ENCODE results near the gene DNAJA4.
"Not testable (repeated sequence)": the region's sequence is repeated elsewhere in the genome, so short reads cannot be mapped to it uniquely, and the experiment has no call there.

DNAJA4 gene

DNA sequence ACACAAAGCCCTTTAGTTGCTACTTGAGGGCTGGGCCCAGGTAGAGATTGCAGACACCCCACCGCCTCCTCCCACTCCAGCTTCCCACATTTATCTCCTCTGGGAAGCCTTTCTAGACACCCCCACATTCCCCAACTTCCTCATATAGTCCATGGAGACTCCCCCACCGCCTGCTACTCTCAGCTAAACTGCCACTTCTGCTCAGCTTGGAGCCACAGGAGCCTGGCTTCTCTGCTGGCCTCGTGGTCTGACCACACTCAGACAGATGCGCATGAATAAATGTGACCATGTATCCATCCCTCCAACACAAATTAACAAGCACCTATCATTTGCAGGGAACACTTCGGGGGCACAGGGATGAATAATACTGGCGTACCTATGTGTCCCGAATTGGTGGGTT, 19.5 kb upstream of the DNAJA4 start:
- no peak for DNase-seq

DNA sequence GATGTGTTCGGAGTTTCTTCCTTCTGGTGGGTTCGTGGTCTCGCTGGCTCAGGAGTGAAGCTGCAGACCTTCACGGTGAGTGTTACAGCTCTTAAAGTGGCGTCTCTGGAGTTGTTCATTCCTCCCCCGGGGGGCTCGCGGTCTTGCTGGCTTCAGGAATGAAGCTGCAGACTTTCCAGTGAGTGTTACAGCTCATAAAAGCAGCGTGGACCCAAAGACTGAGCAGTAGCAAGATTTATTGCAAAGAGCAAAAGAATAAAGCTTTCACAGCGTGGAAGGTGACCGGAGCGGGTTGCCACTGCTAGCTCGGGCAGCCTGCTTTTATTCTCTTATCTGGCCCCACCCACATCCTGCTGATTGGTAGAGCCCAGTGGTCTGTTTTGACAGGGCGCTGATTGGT, 19.0 kb upstream of the DNAJA4 start:
- not testable (repeated sequence) for DNase-seq

DNA sequence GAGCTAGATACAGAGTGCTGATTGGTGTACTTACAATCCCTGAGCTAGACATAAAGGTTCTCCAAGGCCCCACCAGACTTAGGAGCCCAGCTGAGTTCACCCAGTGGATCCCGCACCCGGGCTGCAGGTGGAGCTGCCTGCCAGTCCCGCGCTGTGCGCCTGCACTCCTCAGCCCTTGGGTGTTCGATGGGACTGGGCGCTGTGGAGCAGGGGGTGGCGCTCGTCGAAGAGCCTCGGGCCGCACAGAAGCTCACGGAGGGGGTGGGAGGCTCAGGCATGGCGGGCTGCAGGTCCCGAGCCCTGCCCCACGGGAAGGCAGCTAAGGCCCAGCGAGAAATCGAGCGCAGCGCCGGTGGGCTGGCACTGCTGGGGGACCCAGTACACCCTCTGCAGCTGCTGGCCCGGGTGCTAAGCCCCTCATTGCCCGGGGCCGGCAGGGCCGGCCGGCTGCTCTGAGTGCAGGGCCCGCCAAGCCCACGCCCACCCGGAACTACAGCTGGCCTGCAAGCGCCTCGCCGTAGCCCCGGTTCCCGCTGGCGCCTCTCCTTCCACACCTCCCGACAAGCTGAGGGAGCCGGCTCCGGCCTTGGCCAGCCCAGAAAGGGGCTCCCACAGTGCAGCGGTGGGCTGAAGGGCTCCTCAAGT, 18.3 kb upstream of the DNAJA4 start:
- DNase-seq = not testable (repeated sequence)

DNA sequence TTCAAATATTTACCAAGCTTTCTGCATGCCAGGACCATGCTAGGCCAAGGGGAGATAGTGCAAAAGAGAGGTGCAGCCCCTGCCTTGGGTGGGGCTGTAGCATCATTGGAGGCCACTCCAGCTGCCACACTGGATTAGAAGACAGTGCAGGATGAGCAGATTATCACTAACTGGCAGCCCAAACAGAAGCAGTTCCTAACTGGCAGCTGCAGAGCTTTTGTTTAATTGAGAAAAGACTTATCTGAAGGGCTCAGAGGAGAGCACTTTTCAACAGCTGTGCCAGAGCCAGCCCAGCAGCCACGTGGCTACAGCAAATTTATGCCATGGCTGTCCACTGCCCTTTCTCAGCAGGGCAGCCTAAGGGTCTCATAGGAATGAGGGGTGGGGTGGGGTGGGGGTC, 16.5 kb upstream of the DNAJA4 start:
- no peak for DNase-seq

DNA sequence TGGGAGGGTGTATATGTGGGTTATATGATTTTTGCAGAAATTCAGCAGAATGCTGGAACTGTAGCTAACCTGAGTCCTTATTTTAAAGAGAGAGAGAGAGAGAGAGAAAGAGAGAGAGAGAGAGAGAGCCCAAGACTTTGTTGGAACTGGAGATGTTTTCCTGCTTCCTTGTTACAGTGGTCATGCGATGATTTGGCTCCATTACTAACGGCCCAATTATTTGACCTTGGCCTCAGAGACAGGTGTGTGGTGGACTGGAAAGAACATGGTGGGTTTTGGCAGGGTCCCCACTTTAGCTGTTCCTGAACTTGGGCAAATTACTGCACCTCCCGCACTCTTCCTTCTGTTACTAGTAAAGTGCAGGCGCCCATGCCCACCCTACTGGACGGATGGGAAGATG, 15.2 kb upstream of the DNAJA4 start:
- DNase-seq = no peak

DNA sequence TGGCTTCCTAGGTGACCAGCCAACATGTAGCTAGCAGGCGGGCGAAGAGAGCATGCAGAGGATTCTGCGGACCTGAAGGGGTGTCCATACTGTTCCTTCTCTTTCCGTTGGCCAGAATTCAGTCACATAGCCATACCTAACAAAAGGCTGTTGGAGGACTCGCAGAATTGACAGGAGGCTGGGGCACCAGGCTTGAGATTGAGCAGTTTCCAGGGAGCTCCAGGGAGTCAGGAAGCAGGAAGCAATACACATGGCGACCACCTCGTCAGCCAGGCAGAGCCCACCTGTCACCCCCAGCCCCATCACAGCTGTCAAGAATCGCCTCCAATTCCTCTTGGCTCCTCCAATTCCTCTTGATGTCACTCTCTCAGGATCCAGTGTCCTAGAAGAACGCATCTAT, 13.2 kb upstream of the DNAJA4 start:
- no peak for DNase-seq

DNA sequence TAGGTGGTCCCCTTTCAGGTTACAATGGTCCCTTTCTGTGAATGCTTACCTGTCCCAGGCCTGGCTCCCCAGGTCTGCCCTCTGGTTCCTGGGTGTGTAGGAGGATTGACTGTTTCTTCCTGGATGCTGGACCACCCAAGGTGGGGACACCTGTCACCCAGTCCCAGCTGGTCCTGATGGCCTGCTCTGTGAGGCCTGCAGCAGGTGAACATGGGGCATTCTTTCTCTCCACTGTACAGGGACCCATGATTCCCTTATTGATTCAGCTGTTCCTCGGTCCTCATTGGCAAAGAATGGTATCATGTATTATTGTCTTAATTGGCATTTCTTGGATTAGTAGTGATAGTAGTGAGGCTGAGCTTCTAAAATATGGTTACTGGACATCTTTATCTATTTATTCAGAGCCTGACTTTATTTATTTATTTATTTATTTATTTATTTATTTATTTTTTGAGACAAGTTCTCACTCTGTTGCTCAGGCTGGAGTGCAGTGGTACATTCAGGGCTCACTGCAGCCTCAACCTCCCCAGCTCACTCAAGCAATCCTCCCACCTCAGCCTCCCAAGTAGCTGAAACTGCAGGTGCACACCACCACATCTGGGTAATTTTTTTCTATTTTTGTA, 8.8 kb upstream of the DNAJA4 start:
- DNase-seq = no peak

DNA sequence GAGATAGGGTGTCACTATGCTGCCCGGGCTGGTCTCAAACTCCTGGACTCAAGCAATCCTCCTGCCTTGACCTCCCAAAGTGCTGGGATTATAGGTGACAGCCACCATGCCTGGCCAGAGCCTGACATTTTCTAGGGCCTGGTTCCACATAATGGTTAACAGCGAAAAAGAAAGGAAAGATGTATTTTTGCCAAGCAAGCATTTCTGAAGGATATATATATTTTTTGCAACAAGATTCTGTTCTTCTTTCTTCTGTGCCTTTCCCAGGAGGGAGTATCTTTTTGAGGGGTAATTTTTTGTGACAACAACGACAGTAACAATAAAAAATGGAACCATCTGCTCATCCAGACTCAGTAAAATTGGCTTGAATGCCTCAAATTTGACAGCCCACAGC, 8.3 kb upstream of the DNAJA4 start:
- DNase-seq = no peak

DNA sequence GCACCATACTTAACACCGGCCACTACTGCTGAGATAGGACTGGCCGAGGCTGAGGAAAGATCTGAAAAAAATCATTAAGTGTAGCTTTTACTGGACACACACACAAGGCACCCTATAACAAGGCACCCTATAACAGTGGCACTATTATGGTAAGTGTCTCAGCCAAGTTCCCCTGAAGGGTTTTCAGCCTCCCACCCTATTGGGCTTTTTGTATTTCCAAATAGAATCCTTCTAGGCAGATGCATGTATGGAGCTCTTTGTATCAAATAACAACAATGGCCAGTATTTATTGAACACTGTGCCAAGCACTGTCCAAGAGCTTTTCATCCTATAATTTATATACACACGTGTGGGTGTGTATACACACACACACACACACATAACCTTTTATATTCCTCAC, 6.7 kb upstream of the DNAJA4 start:
- DNase-seq = no peak

DNA sequence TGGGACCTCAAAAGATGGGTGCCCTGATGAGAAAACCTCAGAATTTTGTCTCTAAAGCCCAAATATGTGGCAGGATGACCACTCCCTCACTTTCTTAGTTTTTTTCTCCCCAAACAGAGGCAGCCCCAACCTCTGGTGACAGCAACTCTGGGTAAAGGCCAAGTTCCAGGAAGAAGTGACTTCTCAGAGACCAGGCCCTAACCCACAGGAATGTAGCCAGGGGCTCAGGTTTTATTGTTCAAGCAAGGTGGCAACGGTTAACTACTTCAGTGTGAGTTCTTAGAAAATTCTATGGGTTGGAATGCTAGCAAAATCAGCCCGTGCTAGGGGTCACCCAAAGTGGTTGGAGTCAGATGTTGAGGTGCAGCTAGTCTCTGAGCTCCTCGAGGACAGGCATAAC, 5.1 kb upstream of the DNAJA4 start:
- DNase-seq = no peak

DNA sequence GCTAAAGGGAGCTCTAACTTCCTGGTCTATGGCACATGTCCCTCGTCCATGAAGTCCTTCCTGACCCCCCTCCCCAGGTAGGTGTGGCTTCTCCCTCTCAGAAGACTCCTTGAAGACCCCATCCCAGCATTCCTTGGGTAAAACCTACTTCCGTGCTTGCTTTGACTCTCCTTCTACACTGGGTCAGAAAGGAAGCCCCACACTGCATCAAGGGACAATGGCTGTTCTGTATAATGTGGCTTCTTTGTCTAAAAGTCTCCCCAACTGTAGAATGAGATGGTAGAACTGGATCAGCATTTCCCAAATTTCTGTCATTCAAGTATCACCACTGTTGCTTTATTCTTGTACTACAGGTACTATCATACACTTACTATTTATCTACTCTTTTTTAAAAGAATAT, 3.9 kb upstream of the DNAJA4 start:
- no peak for DNase-seq

DNA sequence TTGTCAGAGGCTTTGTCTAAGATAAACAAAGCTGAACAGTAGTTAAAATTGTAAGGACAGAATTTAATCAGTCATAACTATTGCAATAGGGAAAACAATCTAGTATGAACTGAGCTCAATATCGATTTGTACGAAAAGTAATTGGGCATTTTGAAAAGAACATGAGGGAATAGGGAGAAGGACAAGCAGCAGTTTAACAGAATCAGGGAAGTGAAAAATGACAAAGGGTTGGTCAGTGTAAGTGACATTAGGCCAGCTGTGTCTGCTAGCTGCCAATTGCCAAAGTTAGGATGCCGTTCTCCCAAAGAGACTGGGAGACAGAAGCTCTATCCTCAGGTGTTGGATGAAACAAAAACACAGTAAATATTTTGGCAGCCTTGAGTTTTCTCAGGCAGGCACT, 3.3 kb upstream of the DNAJA4 start:
- DNase-seq = no peak

DNA sequence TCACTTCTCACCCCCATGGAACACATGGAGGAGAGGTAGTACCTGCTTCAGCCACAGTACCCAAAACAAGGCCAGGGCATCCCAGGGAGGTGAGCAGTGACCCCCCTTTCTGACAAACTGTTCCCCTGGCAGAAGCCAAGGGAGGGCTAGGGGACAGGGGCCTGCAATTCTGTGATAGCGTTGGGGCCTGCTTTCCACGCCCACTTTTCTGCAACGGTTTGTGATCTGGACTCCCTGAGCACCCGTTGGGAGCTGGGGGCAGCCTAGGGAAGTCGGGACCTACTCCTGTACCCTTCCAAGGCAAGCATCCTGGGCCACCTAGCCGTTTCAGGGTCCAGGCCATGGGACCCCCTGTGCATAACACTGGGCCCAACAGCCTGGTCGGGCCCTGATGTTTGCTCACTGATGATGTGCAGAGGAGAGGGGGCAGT, 996 bp upstream of the DNAJA4 start:
- no peak for DNase-seq

DNA sequence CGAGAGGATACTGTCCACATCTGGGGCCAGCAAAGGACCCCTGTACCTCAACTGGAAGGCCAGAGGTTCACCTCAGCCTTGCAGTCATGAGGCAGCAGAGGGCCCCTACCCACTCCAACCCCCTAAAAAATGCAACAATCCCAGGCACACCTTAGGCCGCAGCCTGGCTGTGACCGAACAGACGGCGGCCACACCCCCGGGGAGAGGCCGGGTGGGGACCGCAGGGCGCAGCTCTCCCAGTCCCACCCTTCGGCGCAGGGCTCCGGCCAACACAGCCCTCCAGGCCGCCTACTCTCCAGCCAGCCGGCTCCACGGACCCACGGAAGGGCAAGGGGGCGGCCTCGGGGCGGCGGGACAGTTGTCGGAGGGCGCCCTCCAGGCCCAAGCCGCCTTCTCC, 457 bp upstream of the DNAJA4 start:
- no peak for DNase-seq

DNA sequence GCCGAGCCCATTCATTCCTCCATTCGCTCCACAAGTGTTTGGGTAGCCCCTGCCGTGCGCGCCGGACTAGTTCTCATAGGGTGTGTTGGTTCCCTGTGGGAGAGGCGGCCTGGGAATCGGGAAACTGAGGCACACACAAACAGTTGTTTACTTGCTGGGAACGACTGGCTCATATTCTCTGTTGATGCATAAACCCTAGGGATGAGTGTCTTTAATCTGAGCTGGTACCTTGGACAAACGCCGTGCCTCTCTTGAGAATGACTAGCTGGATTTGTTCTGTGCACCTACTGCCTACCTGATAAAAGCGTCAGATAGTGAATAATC, 737 bp downstream of the DNAJA4 start:
- DNase-seq = no peak

DNA sequence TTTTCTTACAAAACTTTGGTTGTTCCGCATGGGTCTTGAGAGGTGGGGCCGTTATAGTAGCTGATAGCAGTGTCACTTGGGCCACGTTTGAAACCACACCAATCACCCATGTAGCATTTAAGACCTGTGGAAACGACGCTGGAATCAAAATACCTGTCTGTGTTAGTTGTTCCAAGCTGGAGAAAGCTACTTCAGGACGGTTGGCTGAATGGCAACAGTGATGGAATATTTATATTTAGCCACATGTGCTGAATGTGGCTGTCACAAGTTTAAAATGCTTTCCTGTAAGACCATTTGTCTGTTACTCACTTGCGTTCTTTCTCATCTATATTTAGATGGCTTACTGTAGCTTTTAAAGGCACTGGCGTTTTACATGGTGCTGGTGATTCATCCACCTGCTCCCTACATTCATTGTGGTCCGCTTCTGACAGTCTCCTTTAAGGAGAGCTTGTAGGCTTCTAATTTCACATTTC, 1.4 kb downstream of the DNAJA4 start:
- DNase-seq = no peak

DNA sequence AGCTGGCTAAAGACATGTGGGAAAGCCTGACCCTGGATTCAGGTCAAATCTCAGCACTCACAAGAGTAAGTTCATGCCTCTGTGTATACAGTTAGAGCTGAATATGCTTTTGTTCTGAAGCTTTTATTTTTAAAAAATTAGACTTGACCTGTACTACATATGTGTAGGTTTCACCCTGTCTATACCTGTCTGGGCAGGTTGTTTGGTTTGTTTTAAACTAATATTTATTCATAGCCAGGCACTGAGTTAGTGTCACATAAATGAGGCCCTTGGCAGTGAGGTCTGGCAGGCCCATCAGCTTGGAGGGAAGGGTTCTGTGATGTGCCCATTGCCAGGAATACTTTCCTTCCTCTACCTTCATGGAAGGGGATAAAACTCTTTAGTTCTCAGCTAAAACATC, 1.9 kb downstream of the DNAJA4 start:
- DNase-seq = no peak

DNA sequence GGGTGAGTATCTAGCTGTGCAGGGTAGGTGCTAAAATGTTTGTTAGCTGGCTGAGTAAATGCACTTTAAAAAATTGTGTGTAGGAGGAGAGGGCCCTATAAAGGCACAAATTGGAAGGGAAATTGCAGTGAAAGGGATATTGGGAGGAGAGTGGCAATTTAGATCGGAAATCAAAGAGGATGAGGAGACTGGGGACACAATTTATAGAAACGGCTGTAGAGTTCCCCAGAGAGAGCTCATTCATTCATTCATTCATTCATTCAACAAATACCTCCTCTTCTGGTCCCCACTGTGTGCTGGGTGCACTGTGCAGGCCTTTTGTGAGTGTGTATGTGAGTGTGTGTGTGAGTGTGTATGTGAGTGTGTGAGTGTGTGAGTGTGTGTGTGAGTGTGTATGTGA, 2.4 kb downstream of the DNAJA4 start:
- DNase-seq = no peak

DNA sequence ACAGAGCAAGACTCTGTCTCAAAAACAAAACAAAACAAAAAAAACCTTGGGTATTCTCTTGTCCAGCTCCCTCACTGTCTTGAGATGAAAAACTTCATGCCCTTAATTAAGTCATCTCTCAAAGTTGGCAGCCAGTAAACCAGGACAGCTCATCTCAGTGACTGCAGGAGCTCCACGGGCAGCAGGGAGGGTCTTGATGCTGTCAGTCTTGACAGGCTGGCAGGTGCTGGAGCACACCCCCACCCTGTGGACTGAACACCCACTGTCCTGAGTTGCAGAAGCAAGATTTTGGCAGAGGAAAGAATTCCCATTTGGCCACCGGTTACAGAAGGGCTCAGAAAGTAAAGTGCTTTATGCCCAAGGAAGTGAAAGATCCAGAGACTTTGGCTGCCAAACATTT, 8.0 kb downstream of the DNAJA4 start:
- DNase-seq = no peak

DNA sequence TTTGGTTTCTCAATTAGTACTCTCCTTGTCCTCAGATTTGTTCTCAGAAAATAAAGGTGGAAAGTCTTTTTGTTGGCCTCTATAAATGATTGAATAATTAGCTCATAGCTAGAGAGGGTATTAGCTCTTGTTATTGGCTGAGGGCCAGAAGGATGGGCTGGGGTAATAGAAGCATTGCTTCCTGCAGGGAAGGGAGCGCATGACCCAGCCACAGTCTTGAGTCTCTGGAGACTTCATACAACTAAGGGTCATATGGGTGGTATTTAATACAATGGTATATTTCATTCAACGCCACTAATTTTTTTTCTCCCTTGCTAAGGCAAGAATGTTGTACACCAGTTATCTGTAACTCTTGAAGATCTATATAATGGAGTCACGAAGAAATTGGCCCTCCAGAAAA, 8.4 kb downstream of the DNAJA4 start:
- no peak for DNase-seq

DNA sequence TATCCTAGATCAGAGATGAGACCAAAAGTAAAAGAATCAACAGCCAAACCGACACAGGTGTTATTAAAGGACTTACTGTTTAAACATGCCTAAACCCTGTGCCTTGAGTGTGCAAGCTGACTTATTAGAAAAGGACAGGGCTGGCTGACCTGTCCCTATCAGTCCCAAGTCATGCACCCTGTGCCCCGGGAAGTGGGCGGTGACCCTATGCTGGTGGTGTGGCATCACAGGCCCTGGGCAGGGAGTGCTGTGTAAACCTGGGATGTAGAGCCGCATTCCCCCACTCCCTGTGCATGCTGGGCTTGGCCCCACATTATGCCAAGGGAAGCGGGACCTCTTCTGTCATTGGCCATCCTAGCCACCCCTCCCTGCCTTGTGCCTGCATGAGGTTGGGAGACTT, 10.6 kb downstream of the DNAJA4 start:
- DNase-seq = no peak

DNA sequence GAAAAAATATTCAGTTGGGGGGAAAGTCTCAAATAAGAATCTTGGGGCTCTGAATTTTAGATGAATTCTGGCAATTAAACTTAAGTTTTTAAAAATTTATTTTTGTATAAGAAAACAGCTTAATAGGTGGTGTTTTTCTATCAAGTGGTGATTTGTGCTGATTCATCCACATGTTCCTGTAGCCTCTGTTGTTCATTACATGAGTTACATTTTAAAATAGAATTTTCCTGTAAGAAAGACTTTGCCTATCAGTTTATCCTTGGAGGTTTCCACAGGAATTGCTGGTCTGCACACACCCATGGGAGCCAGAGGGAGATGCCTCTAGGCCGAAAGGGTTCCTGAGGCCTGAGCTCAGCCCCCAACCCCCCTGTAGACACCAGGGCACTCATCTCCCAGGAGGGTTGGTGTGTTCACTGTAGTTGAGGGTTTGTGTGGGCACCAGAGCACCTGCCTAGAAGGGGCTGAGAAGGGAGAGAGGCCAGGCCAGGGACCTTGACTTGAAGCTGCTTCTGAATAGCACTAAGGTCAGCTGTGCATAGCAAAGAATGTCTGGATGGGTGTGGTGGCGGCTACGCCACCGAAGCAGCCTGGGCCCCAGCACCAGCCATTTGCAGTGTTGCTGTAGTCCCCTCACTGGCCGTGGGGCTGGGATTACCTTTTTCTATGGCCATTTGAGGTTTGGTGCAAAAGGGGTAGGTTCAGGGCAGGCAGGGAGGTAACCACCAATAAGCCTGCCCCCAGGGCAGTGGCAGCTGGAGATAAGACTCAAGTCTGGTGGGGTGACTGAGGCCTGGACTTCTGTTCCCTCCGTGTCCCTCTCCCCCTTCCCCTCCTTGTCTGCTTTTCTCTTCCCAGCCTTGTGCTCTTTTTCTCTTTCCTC, 11.9 kb downstream of the DNAJA4 start:
- DNase-seq = no peak

DNA sequence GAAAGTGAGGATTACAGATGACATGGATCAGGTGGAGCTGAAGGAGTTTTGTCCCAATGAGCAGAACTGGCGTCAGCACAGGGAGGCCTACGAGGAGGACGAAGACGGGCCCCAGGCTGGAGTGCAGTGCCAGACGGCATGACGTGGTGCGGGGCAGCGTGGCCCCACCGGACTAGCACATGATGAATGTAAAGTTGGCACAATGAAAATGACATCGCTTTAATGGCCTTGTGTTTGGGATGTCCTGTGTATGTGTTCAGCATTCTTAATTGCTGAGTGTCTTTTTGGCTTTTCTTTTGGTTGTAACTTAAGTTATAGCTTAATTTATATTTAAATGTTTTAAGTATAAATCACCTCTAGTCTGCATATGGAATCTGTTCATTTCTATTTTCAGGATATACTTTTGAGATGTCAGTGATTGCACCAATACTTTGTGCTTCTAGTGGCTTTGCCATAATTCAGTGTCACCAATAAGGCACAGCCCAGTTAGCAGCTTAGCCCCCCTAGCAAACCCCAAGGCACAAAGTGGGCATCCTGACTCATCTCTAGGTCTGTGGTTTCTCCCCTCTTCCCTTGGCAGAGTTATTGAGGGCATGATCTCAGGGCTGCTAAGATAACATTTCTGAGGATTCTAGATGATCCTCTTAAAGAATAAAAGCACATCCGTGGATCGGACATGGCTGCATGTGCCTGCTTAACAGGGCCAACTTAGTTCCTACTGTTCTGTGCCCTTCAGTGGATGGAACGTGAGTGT, 16.1 kb downstream of the DNAJA4 start:
- no peak for DNase-seq

DNA sequence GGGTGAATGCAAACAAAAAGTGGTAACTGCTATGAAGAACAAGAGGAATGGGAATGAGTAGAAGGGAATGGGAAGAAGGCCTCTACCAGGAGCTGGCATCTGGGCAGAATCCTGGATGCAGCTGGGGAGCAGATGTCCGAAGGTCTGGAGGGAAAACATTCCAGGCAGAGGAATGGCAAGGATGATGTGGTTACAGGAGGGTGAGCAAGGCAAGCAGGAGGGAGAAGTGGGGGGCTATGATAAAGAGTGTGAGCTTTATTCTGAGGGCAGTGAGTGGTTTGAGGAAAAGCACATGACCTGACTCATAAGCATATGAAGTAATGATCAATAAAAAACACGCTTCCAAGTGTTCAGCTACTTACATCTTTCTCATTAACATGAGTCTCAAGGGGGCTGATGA, 18.0 kb downstream of the DNAJA4 start:
- no peak for DNase-seq

Measured in NCI-H446 treated with DMSO at 0.1 percent for 48 hours (cell line).